Measurements from ENCODE around the gene JMY. TPM values are rescaled to one million over a fixed set of nuclear protein-coding genes. Genes with fewer than 3 reads are reported as not detected.

The JMY gene
- total RNA-seq, 2 experiments from 2014 or later = 73.3 to 73.5 TPM

GRCh38 chr5:79205965-79206364 is 30.0 kb upstream of the JMY start:
- no peak for DNase-seq
- POLR2A ChIA-PET = interaction anchor here (0.6 kb wide), 1 partner anchor 1538 kb away, joined by 3 read pairs; no protein-coding TSS in a partner anchor
- no peaks in the 10 kb centered on the region for H3K27me3 ChIP-seq (ENCODE audit: control insufficient read depth in 1 of 2, insufficient read depth in 2 of 2, low read length in 2 of 2)
- Mint-ChIP-seq H3K27ac (no peak overlapping the region), H3K4me3 (no peak overlapping the region), H3K36me3 (ENCODE audit: low read depth) (no peaks in the 10 kb centered on the region), H3K4me1 (ENCODE audit: low read depth) (no peaks in the 10 kb centered on the region), H3K9me3 (no peaks in the 10 kb centered on the region), H3K27me3 (no peaks in the 10 kb centered on the region)
- no peaks in the 10 kb centered on the region for H3K4me1 ChIP-seq (ENCODE audit: insufficient read depth, low read length)
- no peak for ATAC-seq (ENCODE audit: poor library complexity)
- H3K4me3 ChIP-seq (ENCODE audit: low read length) = no peak overlapping the region
- H3K27ac ChIP-seq (ENCODE audit: low read depth in 1 of 2, low read length in 2 of 2) = no peak overlapping the region
- TF ChIP-seq, protein P1, sequence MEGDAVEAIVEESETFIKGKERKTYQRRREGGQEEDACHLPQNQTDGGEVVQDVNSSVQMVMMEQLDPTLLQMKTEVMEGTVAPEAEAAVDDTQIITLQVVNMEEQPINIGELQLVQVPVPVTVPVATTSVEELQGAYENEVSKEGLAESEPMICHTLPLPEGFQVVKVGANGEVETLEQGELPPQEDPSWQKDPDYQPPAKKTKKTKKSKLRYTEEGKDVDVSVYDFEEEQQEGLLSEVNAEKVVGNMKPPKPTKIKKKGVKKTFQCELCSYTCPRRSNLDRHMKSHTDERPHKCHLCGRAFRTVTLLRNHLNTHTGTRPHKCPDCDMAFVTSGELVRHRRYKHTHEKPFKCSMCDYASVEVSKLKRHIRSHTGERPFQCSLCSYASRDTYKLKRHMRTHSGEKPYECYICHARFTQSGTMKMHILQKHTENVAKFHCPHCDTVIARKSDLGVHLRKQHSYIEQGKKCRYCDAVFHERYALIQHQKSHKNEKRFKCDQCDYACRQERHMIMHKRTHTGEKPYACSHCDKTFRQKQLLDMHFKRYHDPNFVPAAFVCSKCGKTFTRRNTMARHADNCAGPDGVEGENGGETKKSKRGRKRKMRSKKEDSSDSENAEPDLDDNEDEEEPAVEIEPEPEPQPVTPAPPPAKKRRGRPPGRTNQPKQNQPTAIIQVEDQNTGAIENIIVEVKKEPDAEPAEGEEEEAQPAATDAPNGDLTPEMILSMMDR (IDR thresholded peaks at IDR 0.05) = no peak
- CTCF ChIA-PET = no interaction called here
- intact Hi-C loops (cut with DNase I, micrococcal nuclease) = no loop called here
- no peaks in the 10 kb centered on the region for H3K36me3 ChIP-seq (ENCODE audit: insufficient read depth, low read length)
- no peaks in the 10 kb centered on the region for H3K9me3 ChIP-seq (ENCODE audit: control insufficient read depth in 1 of 2, insufficient read depth in 1 of 2, low read length in 2 of 2)

DNA sequence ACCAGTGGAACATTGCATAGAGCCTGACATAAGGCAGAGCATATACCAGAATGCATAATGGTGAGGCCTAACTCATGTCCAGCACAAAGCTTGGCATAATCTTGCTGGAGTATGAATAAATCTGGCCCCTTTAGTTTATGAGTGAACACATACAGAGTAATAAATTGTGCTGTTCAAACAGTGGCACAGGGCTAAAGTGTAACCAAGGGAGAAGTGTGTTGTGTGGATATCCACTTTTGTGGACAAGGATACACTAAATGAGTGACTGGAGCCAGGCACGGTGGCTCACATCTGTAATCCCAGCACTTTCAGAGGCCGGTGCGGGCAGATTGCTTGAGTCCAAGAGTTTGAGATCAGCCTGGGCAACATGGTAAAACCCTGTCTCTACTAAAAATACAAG is 29.4 kb upstream of the JMY start:
- H3K27me3 ChIP-seq (ENCODE audit: control insufficient read depth in 1 of 2, insufficient read depth in 2 of 2, low read length in 2 of 2) = no peaks in the 10 kb centered on the region
- H3K27ac Mint-ChIP-seq = no peak overlapping the region
- no peak for ATAC-seq (ENCODE audit: poor library complexity)
- TF ChIP-seq, protein P1 (IDR thresholded peaks at IDR 0.05) = no peak
- H3K36me3 Mint-ChIP-seq (ENCODE audit: low read depth) = no peaks in the 10 kb centered on the region
- H3K9me3 ChIP-seq (ENCODE audit: control insufficient read depth in 1 of 2, insufficient read depth in 1 of 2, low read length in 2 of 2) = no peaks in the 10 kb centered on the region
- H3K4me3 Mint-ChIP-seq = no peak overlapping the region
- no peaks in the 10 kb centered on the region for H3K4me1 ChIP-seq (ENCODE audit: insufficient read depth, low read length)
- no peaks in the 10 kb centered on the region for H3K9me3 Mint-ChIP-seq
- no peak for DNase-seq
- H3K4me3 ChIP-seq (ENCODE audit: low read length) = no peak overlapping the region
- intact Hi-C loops (cut with DNase I, micrococcal nuclease) = no loop called here
- H3K4me1 Mint-ChIP-seq (ENCODE audit: low read depth) = no peaks in the 10 kb centered on the region
- H3K27me3 Mint-ChIP-seq = no peaks in the 10 kb centered on the region
- no peaks in the 10 kb centered on the region for H3K36me3 ChIP-seq (ENCODE audit: insufficient read depth, low read length)
- POLR2A ChIA-PET = interaction anchor here (0.6 kb wide), 1 partner anchor 1537 kb away, joined by 3 read pairs; no protein-coding TSS in a partner anchor
- no peak overlapping the region for H3K27ac ChIP-seq (ENCODE audit: low read depth in 1 of 2, low read length in 2 of 2)
- CTCF ChIA-PET = no interaction called here

DNA sequence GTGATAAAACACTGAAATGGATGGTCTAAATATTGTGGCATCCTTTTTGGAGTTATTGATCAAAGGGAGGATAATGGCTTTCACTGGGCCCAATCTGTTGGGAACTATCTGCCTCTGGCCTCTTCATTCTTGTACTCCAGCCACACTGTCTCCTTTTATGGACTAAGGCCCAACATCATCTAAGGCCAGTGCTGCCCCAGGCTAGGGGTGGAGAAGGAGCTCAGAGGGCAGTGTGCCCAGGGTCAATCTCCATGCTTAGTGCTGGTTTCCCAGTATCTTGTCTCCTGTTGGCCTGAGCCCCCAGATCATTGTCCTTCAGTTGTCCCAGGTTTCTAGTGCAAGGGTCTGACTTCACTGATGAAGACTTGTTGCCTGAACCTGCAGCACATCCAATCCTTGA is 26.4 kb upstream of the JMY start:
- H3K36me3 ChIP-seq (ENCODE audit: insufficient read depth, low read length) = no peaks in the 10 kb centered on the region
- H3K9me3 ChIP-seq (ENCODE audit: control insufficient read depth in 1 of 2, insufficient read depth in 1 of 2, low read length in 2 of 2) = no peaks in the 10 kb centered on the region
- no peaks in the 10 kb centered on the region for H3K27me3 Mint-ChIP-seq
- H3K27me3 ChIP-seq (ENCODE audit: control insufficient read depth in 1 of 2, insufficient read depth in 2 of 2, low read length in 2 of 2) = no peaks in the 10 kb centered on the region
- no peak overlapping the region for H3K4me3 Mint-ChIP-seq
- TF ChIP-seq, protein P1 (IDR thresholded peaks at IDR 0.05) = no peak
- CTCF ChIA-PET = no interaction called here
- POLR2A ChIA-PET = no interaction called here
- no peaks in the 10 kb centered on the region for H3K4me1 Mint-ChIP-seq (ENCODE audit: low read depth)
- intact Hi-C loops (cut with DNase I, micrococcal nuclease) = no loop called here
- no peak overlapping the region for H3K27ac ChIP-seq (ENCODE audit: low read depth in 1 of 2, low read length in 2 of 2)
- no peaks in the 10 kb centered on the region for H3K9me3 Mint-ChIP-seq
- no peak overlapping the region for H3K4me3 ChIP-seq (ENCODE audit: low read length)
- ATAC-seq (ENCODE audit: poor library complexity) (no peak), DNase-seq (no peak)
- H3K36me3 Mint-ChIP-seq (ENCODE audit: low read depth) = no peaks in the 10 kb centered on the region
- no peaks in the 10 kb centered on the region for H3K4me1 ChIP-seq (ENCODE audit: insufficient read depth, low read length)
- H3K27ac Mint-ChIP-seq = no peak overlapping the region

All from CD4-positive, alpha-beta T cell (primary cell).